Subcutaneous adipose tissue (tissue), 4 donors: ENCODE data around the gene MUCL3. TPM values are rescaled to one million over a fixed set of nuclear protein-coding genes. Genes with fewer than 3 reads are reported as not detected.

Experiments used
- total RNA-seq, 4 donors: library from RNA; depleted of rRNA; stranded (reverse); fragments of >200 nt; gene quantifications; one replicate each; pipeline ENCODE4 v1.1.0, GENCODE V29; 2016
- TF ChIP-seq, protein P1 (sequence below): fragments of 450-650 bp; IDR thresholded peaks from one replicate; pipeline ENCODE4 v1.5.1; 2016; ENCODE audit warnings: low read depth, mild to moderate bottlenecking, control low read depth, antibody characterized with exemption, moderate library complexity

The MUCL3 gene
- total RNA-seq, 4 donors from 2014 or later, result not detected

DNA sequence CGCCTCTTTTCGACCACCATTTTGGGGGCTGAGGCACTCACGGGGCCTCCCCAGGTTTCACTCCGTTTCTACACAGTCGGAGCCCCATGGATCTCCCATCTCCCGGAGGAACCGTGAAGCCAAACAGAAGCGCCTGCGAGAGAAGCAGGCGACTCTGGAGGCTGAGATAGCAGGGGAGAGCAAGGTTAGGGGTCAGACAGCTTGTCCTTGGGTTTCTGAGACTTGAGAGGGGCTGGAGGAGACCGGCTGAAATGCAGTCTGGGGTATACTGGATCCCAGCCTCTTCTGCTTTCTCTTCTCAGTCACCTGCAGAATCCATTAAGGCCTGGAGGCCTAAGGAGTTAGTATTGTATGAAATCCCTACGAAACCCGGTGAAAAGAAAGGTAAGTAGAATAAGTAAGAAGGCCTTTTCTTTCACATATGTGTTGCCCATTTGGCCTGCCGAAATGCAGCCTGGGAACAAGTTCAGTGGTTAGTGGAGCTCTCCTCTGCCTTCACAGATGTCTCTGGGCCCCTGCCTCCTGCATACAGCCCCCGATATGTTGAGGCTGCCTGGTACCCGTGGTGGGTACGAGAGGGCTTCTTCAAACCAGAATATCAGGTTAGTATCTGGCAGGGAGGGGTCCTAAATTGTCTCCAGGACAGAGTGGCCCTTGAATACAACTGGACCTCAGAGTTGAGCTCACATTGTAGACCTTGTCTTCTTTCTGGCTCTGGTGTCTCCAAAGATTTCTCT, 25.8 kb upstream of the MUCL3 start:
- TF ChIP-seq, protein P1, sequence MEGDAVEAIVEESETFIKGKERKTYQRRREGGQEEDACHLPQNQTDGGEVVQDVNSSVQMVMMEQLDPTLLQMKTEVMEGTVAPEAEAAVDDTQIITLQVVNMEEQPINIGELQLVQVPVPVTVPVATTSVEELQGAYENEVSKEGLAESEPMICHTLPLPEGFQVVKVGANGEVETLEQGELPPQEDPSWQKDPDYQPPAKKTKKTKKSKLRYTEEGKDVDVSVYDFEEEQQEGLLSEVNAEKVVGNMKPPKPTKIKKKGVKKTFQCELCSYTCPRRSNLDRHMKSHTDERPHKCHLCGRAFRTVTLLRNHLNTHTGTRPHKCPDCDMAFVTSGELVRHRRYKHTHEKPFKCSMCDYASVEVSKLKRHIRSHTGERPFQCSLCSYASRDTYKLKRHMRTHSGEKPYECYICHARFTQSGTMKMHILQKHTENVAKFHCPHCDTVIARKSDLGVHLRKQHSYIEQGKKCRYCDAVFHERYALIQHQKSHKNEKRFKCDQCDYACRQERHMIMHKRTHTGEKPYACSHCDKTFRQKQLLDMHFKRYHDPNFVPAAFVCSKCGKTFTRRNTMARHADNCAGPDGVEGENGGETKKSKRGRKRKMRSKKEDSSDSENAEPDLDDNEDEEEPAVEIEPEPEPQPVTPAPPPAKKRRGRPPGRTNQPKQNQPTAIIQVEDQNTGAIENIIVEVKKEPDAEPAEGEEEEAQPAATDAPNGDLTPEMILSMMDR, result no peak

DNA sequence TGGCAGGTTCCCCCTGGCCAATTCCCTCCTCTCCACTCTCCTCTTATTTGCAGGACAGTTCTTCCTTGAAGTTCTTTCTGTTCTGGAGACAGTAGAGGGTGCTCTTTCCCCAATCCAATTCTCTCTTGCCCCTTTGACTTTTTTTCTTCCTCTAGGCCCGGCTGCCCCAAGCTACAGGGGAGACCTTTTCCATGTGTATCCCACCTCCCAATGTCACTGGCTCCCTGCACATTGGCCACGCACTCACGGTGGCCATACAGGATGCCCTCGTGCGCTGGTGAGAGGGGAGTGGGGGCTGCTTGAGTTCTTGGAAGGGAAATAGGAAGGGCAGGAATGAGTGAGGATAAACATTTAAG, 25.2 kb upstream of the MUCL3 start:
- TF ChIP-seq, protein P1, result no peak

DNA sequence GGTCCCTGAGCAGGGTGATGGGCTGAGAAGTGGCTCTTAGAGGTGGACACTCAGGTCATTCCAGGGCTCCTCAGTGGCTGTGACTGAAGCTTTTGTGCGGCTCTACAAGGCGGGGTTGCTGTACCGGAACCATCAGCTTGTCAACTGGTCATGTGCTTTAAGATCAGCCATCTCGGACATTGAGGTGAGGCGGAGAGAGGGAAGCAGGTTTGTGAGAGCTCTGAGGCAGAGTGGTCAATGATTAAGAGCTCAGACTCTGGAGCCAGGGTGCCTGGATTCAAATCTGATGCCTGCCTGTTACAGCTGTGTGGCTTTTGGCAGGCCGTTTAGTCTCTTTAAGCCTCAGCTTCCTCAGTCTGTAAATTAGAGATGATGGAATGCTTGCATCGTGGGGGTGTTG, 23.7 kb upstream of the MUCL3 start:
- TF ChIP-seq, protein P1, result no peak

DNA sequence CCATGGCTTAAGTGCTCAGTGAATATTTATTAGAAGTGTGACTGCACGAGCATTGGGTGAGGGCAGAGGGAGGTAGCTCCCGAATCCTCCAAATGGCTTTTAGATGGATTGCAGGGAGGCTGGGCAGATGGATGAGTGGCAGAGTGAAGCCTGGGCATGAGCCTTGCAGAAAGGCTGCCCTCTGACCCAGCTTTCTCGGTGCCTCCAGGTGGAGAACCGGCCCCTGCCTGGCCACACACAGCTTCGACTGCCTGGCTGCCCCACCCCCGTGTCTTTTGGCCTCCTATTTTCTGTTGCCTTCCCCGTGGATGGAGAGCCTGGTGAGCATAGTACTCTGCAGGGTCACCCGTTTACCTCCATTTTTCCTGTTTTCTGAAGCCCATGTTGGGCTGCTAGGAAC, 23.3 kb upstream of the MUCL3 start:
- TF ChIP-seq, protein P1, result no peak

DNA sequence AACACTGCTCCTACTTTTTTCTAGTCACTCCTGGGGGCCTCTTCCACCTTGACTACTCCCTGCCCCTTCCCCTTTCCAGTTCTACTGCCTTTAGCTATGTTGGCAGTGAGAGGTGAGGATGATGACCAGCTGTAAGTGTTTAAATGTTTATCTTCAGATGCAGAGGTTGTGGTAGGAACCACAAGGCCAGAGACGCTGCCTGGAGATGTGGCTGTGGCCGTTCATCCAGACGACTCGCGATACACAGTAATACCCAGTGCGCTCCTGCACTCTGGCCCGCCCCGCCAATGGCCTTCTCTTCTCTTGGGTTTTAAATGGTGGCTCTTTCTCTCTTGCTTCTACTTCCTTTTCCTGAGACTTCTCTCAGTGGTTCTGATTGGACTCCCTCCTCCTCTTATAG, 22.1 kb upstream of the MUCL3 start:
- TF ChIP-seq, protein P1, result no peak

DNA sequence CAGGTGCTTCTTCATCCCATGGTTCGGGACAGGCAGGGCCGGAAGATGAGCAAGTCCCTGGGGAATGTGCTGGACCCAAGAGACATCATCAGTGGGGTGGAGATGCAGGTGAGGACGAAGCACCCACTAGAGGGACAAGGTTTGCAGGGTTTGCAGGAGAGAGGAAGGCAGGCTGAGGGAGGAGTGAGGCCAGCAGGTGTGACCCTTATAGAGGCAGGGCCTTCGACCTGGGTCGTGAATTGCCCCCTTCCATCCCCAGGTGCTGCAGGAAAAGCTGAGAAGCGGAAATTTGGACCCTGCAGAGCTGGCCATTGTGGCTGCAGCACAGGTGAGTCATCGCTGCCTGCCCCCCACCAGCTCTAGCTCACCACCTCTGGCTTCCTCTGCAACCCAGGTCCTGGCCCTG, 18.3 kb upstream of the MUCL3 start:
- TF ChIP-seq, protein P1, result no peak

DNA sequence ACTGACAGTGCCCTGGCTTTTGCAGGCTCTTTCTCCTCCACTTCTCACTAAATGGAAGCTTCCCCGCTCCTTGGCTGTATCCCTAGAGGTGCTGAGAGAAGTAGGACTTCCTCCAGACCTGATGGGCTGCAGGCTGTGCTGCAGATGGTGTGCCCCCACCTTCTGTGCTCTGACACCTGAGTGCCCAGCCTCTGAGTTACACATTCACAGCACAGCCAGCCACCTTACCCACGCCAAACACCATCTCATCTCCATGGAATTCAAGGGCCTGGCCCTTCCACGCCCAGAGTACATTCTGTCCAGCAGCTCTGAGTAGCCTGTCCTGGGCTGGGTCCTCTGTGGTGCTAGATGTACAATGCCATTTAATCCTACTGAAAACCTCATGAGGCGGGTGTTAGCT, 14.1 kb upstream of the MUCL3 start:
- TF ChIP-seq, protein P1, result no peak
